Fibroblast of skin of abdomen (primary cell): ENCODE data around the gene MEIS1.
A peak's percentile ranks its signal among the peaks of the same experiment; 100 is the strongest.

Experiments
- DNase-seq: peaks from one replicate; pipeline ENCODE4 v3.0.0-alpha.2; 2013

Gene MEIS1

GRCh38 chr2:66539452-66539851 lies 104.5 kb downstream of the MEIS1 start:
- peak; percentile 76 for DNase-seq

GRCh38 chr2:66541646-66542045 lies 106.7 kb downstream of the MEIS1 start:
- DNase-seq: no peak

GRCh38 chr2:66543257-66543767 lies 108.4 kb downstream of the MEIS1 start:
- DNase-seq: no peak

- DNase-seq: no peak
These were observed 109.3 kb downstream of the MEIS1 start for GRCh38 chr2:66544258-66544657.

GRCh38 chr2:66545258-66545657 lies 110.3 kb downstream of the MEIS1 start:
- DNase-seq: no peak

- DNase-seq: no peak
These were observed 112.2 kb downstream of the MEIS1 start for GRCh38 chr2:66547118-66547517.

- DNase-seq: no peak
These were observed 113.0 kb downstream of the MEIS1 start for GRCh38 chr2:66547887-66548286.

GRCh38 chr2:66548422-66548821 lies 113.5 kb downstream of the MEIS1 start:
- DNase-seq: no peak

- DNase-seq: no peak
These were observed 115.9 kb downstream of the MEIS1 start for GRCh38 chr2:66550826-66551225.

- DNase-seq: no peak
These were observed 118.4 kb downstream of the MEIS1 start for GRCh38 chr2:66553370-66553769.

- peak; percentile 68 for DNase-seq
These were observed 120.2 kb downstream of the MEIS1 start for GRCh38 chr2:66555091-66555490.

- DNase-seq: peak; percentile 44
These were observed 120.8 kb downstream of the MEIS1 start for GRCh38 chr2:66555501-66556324.

- no peak for DNase-seq
These were observed 124.7 kb downstream of the MEIS1 start for GRCh38 chr2:66559672-66560071.

- no peak for DNase-seq
These were observed 125.8 kb downstream of the MEIS1 start for GRCh38 chr2:66560683-66561082.

- no peak for DNase-seq
These were observed 126.8 kb downstream of the MEIS1 start for GRCh38 chr2:66561645-66562303.

- DNase-seq: no peak
These were observed 127.4 kb downstream of the MEIS1 start for GRCh38 chr2:66562304-66562685.

GRCh38 chr2:66563473-66563872 lies 128.5 kb downstream of the MEIS1 start:
- DNase-seq: no peak

GRCh38 chr2:66565291-66565690 lies 130.4 kb downstream of the MEIS1 start:
- no peak for DNase-seq

- no peak for DNase-seq
These were observed 131.9 kb downstream of the MEIS1 start for GRCh38 chr2:66566726-66567399.

- no peak for DNase-seq
These were observed 132.8 kb downstream of the MEIS1 start for GRCh38 chr2:66567729-66568128.

GRCh38 chr2:66568650-66569300 lies 133.8 kb downstream of the MEIS1 start:
- no peak for DNase-seq

- peak; percentile 82 for DNase-seq
These were observed 134.5 kb downstream of the MEIS1 start for GRCh38 chr2:66569321-66569851.

GRCh38 chr2:66569974-66570373 lies 135.0 kb downstream of the MEIS1 start:
- DNase-seq: peak; percentile 27
